HCT116 (cell line): ENCODE measurements around the gene GMDS. TPM values are rescaled to one million over a fixed set of nuclear protein-coding genes. Genes with fewer than 3 reads are reported as not detected.

ENCODE experiments used
- ATAC-seq: fragments of 200-7000 bp; cut with Tn5 transposase; 2 replicates; pipeline ENCODE4 v1.9.1; 2020; ENCODE audit warnings: mild to moderate bottlenecking, moderate library complexity
- BruUV-seq: library from RNA; stranded (reverse); fragments of 400-500 nt; replicated peaks from 2 replicates; lab custom pipeline; 2021; lab: Mats Ljungman, UMichigan
- CTCF ChIA-PET: fragments of 300-600 bp; sonication (Branson Sonifier 250); formaldehyde crosslinking; loops from one replicate; lab custom pipeline; 2021; ENCODE audit warnings: antibody characterized with exemption; lab: Charles Lee
- POLR2A ChIA-PET: fragments of 300-600, 350-600 bp; sonication (Branson Sonifier 250); formaldehyde crosslinking; loops from one replicate; lab custom pipeline; 2021; ENCODE audit warnings: antibody characterized with exemption; lab: Charles Lee
- RAD21 ChIA-PET, 2 experiments: fragments of 300-600 bp; sonication (Branson Sonifier 250); formaldehyde crosslinking; loops; one replicate each; lab custom pipeline; 2023; ENCODE audit warnings: low total read pairs in 2 of 2; ENCODE audit not compliant: uncharacterized antibody in 2 of 2, unreplicated experiment in 2 of 2, low non-redundant PET in 1 of 2; lab: Charles Lee
- DNase-seq: peaks from one replicate; pipeline ENCODE4 v3.0.0-alpha.2; 2010; ENCODE audit warnings: low read depth, low spot score
- H2AFZ ChIP-seq: fragments of 200-600 bp; shearing (Covaris generic), sonication (generic); 2 replicates; pipeline ENCODE4 v1.6.1; 2017; ENCODE audit warnings: low read depth, mixed run types, mixed read lengths, antibody characterized with exemption, low read length; ENCODE audit not compliant: poor library complexity, severe bottlenecking
- H3K27ac ChIP-seq: 2 replicates; pipeline ENCODE4 v1.5.1; 2012; ENCODE audit warnings: low read depth, low read length
- H3K27me3 ChIP-seq: fragments of 200-600 bp; sonication (generic); 2 replicates; pipeline ENCODE4 v1.6.1; 2016; ENCODE audit warnings: mixed run types, low read length, mixed read lengths; ENCODE audit not compliant: insufficient read depth
- H3K36me3 ChIP-seq, 2 experiments: fragments of 200-500 bp in 1 of 2; fragments of 200-600 bp in 1 of 2; sonication (Bioruptor generic) in 1 of 2; sonication (generic) in 1 of 2; 2 replicates each; pipeline versions ENCODE4 v1.5.1 to v1.6.1; 2014 to 2016; ENCODE audit warnings: low read length in 2 of 2, inconsistent platforms in 1 of 2, mixed read lengths in 1 of 2, mixed run types in 1 of 2; ENCODE audit not compliant: insufficient read depth in 2 of 2, control insufficient read depth in 1 of 2
- H3K4me1 ChIP-seq, 2 experiments: fragments of 200-600 bp in 1 of 2; sonication (generic) in 1 of 2; 2 replicates each; pipeline versions ENCODE4 v1.5.1 to v1.6.1; 2012 to 2017; ENCODE audit warnings: low read length in 2 of 2, inconsistent platforms in 1 of 2, mild to moderate bottlenecking in 1 of 2, mixed read lengths in 1 of 2, mixed run types in 1 of 2, moderate library complexity in 1 of 2; ENCODE audit not compliant: insufficient read depth in 2 of 2, control insufficient read depth in 1 of 2
- H3K4me2 ChIP-seq: fragments of 200-600 bp; sonication (generic); 2 replicates; pipeline ENCODE4 v1.6.1; 2017; ENCODE audit warnings: mixed run types, low read length, mixed read lengths
- H3K4me3 ChIP-seq, 2 experiments: fragments of 200-600 bp in 1 of 2; sonication (generic) in 1 of 2; replicated peaks in 1 of 2; 2 replicates each; pipeline ENCODE4 v1.5.1; 2011 to 2016; ENCODE audit warnings: low read length in 2 of 2, control low read depth in 1 of 2, low read depth in 1 of 2, mild to moderate bottlenecking in 1 of 2, mixed read lengths in 1 of 2, mixed run types in 1 of 2
- H3K79me2 ChIP-seq: fragments of 200-600 bp; sonication (generic); 2 replicates; pipeline ENCODE4 v1.6.1; 2017; ENCODE audit warnings: mild to moderate bottlenecking, mixed run types, low read length, moderate library complexity, mixed read lengths; ENCODE audit not compliant: insufficient read depth
- H3K9ac ChIP-seq: fragments of 200-600 bp; sonication (generic); 2 replicates; pipeline ENCODE4 v1.6.1; 2016; ENCODE audit warnings: low read length, mixed read lengths
- H3K9me2 ChIP-seq: fragments of 200-600 bp; sonication (generic), shearing (Covaris generic); 2 replicates; pipeline ENCODE4 v1.6.1; 2017; ENCODE audit warnings: mixed run types, mild to moderate bottlenecking, moderate library complexity; ENCODE audit not compliant: insufficient read depth
- H3K9me3 ChIP-seq, 2 experiments: fragments of 200-500 bp in 1 of 2; fragments of 200-600 bp in 1 of 2; sonication (Bioruptor generic) in 1 of 2; sonication (generic) in 1 of 2; 2 replicates each; pipeline ENCODE4 v1.6.1; 2014 to 2017; ENCODE audit warnings: low read length in 2 of 2, mixed read lengths in 2 of 2, inconsistent platforms in 1 of 2, low read depth in 1 of 2, mild to moderate bottlenecking in 1 of 2, mixed run types in 1 of 2, moderate library complexity in 1 of 2; ENCODE audit not compliant: control insufficient read depth in 1 of 2, insufficient read depth in 1 of 2
- H4K20me1 ChIP-seq: fragments of 200-600 bp; sonication (generic), shearing (Covaris generic); 2 replicates; pipeline ENCODE4 v1.6.1; 2017; ENCODE audit warnings: mixed run types, mild to moderate bottlenecking, moderate library complexity; ENCODE audit not compliant: insufficient read depth
- CBX3 ChIP-seq: IDR thresholded peaks from 2 replicates; pipeline ENCODE4 v1.6.1; 2012; ENCODE audit warnings: low read depth
- EGR1 ChIP-seq: IDR thresholded peaks from 2 replicates; pipeline ENCODE4 v1.6.1; 2012; ENCODE audit warnings: low read depth
- EZH2 ChIP-seq: fragments of 200-600 bp; sonication (generic); IDR thresholded peaks from 2 replicates; pipeline ENCODE4 v1.6.1; 2017; ENCODE audit warnings: antibody characterized with exemption, mixed run types
- EZH2phosphoT487 ChIP-seq: fragments of 200-600 bp; IDR thresholded peaks from 2 replicates; pipeline ENCODE4 v1.6.1; 2018; ENCODE audit warnings: antibody characterized with exemption, borderline replicate concordance
- POLR2A ChIP-seq: IDR thresholded peaks from 2 replicates; pipeline ENCODE4 v1.7.0; 2011; ENCODE audit warnings: borderline replicate concordance; ENCODE audit not compliant: insufficient read depth, insufficient read length; ENCODE audit errors: extremely low read depth
- SIN3A ChIP-seq: IDR thresholded peaks from 2 replicates; pipeline ENCODE4 v1.6.1; 2012; ENCODE audit warnings: low read depth
- SP1 ChIP-seq: IDR thresholded peaks from 2 replicates; pipeline ENCODE4 v1.6.1; 2012; ENCODE audit warnings: low read depth
- ZFX ChIP-seq: fragments of 450-650 bp; IDR thresholded peaks from 2 replicates; pipeline ENCODE4 v1.6.1; 2017
- ZNF274 ChIP-seq: fragments of 200-500 bp; sonication (Bioruptor generic); IDR thresholded peaks from 2 replicates; pipeline ENCODE4 v1.6.1; 2014; ENCODE audit warnings: mild to moderate bottlenecking, low read depth, low read length, inconsistent platforms
- intact Hi-C: fragments of 100-400 bp; cut with micrococcal nuclease; formaldehyde crosslinking; loops from 2 replicates; pipeline ENCODE4 v1.10.0; 2022
- total RNA-seq: library from RNA; stranded (reverse); gene quantifications from one replicate; pipeline ENCODE4 v1.2.1, GENCODE V29; 2021; ENCODE audit not compliant: unreplicated experiment

Gene GMDS
- total RNA-seq, 1 experiment from 2014 or later = 34.4 TPM

GRCh38 chr6:1579096-1579495 is 666.3 kb downstream of the GMDS start:
- ATAC-seq (no peak), DNase-seq (no peak)
- Histone ChIP-seq H3K27me3 (no peaks in the 10 kb centered on the region), H3K4me2 (no peak overlapping the region), H2AFZ (no peak overlapping the region), H3K4me3 (no peak overlapping the region), H3K4me1 (no peaks in the 10 kb centered on the region), H3K9me3 (no peaks in the 10 kb centered on the region), H3K9ac (no peak overlapping the region), H3K79me2 (no peaks in the 10 kb centered on the region), H4K20me1 (no peaks in the 10 kb centered on the region), H3K9me2 (no peaks in the 10 kb centered on the region), H3K27ac (no peak overlapping the region), H3K36me3 (no peaks in the 10 kb centered on the region)
- intact Hi-C loops = no loop called here
- ChIA-PET CTCF (no interaction called here), POLR2A (no interaction called here), RAD21 (no interaction called here)
- BruUV-seq = no TSS peak
- no peak for TF ChIP-seq EGR1

- H3K36me3 ChIP-seq = no peaks in the 10 kb centered on the region
- H3K27ac ChIP-seq = no peak overlapping the region
- no peaks in the 10 kb centered on the region for H3K9me2 ChIP-seq
- no peak for ATAC-seq
- intact Hi-C loops = no loop called here
- ChIA-PET CTCF (no interaction called here), POLR2A (no interaction called here), RAD21 (no interaction called here)
- no peaks in the 10 kb centered on the region for H4K20me1 ChIP-seq
- no peaks in the 10 kb centered on the region for H3K79me2 ChIP-seq
- H2AFZ ChIP-seq = no peak overlapping the region
- no TSS peak for BruUV-seq
- H3K9me3 ChIP-seq = no peaks in the 10 kb centered on the region
- TF ChIP-seq EZH2phosphoT487 = no peak
- TF ChIP-seq ZNF274 = no peak
- no peak for TF ChIP-seq SP1
- TF ChIP-seq SIN3A = no peak
- TF ChIP-seq EZH2 = no peak
- TF ChIP-seq CBX3 = no peak
- no peak for TF ChIP-seq ZFX
- TF ChIP-seq POLR2A = no peak
- TF ChIP-seq, all 23 proteins: peak for 0
- Histone ChIP-seq H3K4me3 (no peak overlapping the region), H3K9ac (no peak overlapping the region), H3K4me2 (no peak overlapping the region), H3K27me3 (no peaks in the 10 kb centered on the region), H3K4me1 (no peaks in the 10 kb centered on the region)
- DNase-seq = no peak
Measured at GRCh38 chr6:1577896-1578745, 667.3 kb downstream of the GMDS start.
